ENCODE measurements around the gene HLTF.

GRCh38 chr3:149042789-149043386, 43.4 kb downstream of the HLTF start:
- TF ChIP-seq ZNF677 (tag by site-specific recombination; IDR thresholded peaks at IDR 0.05), result no peak
- TF ChIP-seq ATF2 (tag by site-specific recombination; IDR thresholded peaks at IDR 0.05; ENCODE audit: low read depth), result no peak
- TF ChIP-seq CTCF (tag by site-specific recombination; IDR thresholded peaks at IDR 0.05), result no peak
- no peak for TF ChIP-seq ZNF274 (IDR thresholded peaks at IDR 0.05; ENCODE audit: low read length)
- TF ChIP-seq ZNF274 (tag by site-specific recombination; IDR thresholded peaks at IDR 0.05; ENCODE audit: borderline replicate concordance), result no peak
- no peak for TF ChIP-seq ZNF324 (tag by site-specific recombination; IDR thresholded peaks at IDR 0.05)
